Measurements from ENCODE around the gene AUTS2.

DNA sequence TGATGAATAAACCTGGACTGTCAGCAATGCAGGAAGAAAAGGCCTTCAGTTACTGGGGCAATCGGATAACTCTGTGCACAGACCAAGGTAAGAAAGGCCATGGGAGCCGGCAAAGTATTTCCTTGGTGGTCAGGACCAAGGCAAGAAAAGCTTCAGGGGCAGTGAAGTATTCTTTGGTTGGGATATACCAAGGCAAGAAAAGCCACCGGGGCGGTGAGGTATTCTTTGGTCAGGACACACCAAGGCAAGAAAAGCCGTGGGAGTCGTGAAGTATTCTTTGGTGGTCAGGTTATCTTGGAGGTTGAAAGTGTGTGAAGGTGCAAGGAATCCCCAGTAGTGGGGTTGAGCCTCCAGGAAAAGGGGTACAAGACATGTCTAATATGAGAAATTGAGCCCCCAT lies 1238.7 kb downstream of the AUTS2 start:
- TF ChIP-seq, protein P1, sequence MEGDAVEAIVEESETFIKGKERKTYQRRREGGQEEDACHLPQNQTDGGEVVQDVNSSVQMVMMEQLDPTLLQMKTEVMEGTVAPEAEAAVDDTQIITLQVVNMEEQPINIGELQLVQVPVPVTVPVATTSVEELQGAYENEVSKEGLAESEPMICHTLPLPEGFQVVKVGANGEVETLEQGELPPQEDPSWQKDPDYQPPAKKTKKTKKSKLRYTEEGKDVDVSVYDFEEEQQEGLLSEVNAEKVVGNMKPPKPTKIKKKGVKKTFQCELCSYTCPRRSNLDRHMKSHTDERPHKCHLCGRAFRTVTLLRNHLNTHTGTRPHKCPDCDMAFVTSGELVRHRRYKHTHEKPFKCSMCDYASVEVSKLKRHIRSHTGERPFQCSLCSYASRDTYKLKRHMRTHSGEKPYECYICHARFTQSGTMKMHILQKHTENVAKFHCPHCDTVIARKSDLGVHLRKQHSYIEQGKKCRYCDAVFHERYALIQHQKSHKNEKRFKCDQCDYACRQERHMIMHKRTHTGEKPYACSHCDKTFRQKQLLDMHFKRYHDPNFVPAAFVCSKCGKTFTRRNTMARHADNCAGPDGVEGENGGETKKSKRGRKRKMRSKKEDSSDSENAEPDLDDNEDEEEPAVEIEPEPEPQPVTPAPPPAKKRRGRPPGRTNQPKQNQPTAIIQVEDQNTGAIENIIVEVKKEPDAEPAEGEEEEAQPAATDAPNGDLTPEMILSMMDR (conservative IDR thresholded peaks at IDR 0.05; ENCODE audit: low read depth in 2 of 2) = no peak
- TF ChIP-seq CREB1 (CRISPR knock-in tag; IDR thresholded peaks at IDR 0.05; ENCODE audit: low read depth) (no peak), STAT1 (IDR thresholded peaks at IDR 0.05; ENCODE audit: unreplicated experiment) (no peak), EZH2 (IDR thresholded peaks at IDR 0.05; ENCODE audit: low read depth, unreplicated experiment) (no peak), EZH2phosphoT487 (IDR thresholded peaks at IDR 0.05; ENCODE audit: unreplicated experiment) (no peak), POLR2AphosphoS5 (IDR thresholded peaks at IDR 0.05; ENCODE audit: low read depth) (no peak), JUNB (IDR thresholded peaks at IDR 0.05; ENCODE audit: unreplicated experiment) (no peak), NANOG (IDR thresholded peaks at IDR 0.05; ENCODE audit: borderline replicate concordance) (no peak), ZNF331 (CRISPR knock-in tag; IDR thresholded peaks at IDR 0.05; ENCODE audit: low read depth) (no peak), ZNF114 (CRISPR knock-in tag; IDR thresholded peaks at IDR 0.05) (no peak)
- TF ChIP-seq, protein P2, sequence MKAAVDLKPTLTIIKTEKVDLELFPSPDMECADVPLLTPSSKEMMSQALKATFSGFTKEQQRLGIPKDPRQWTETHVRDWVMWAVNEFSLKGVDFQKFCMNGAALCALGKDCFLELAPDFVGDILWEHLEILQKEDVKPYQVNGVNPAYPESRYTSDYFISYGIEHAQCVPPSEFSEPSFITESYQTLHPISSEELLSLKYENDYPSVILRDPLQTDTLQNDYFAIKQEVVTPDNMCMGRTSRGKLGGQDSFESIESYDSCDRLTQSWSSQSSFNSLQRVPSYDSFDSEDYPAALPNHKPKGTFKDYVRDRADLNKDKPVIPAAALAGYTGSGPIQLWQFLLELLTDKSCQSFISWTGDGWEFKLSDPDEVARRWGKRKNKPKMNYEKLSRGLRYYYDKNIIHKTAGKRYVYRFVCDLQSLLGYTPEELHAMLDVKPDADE (IDR thresholded peaks at IDR 0.05) = no peak
- TF ChIP-seq, protein P3, sequence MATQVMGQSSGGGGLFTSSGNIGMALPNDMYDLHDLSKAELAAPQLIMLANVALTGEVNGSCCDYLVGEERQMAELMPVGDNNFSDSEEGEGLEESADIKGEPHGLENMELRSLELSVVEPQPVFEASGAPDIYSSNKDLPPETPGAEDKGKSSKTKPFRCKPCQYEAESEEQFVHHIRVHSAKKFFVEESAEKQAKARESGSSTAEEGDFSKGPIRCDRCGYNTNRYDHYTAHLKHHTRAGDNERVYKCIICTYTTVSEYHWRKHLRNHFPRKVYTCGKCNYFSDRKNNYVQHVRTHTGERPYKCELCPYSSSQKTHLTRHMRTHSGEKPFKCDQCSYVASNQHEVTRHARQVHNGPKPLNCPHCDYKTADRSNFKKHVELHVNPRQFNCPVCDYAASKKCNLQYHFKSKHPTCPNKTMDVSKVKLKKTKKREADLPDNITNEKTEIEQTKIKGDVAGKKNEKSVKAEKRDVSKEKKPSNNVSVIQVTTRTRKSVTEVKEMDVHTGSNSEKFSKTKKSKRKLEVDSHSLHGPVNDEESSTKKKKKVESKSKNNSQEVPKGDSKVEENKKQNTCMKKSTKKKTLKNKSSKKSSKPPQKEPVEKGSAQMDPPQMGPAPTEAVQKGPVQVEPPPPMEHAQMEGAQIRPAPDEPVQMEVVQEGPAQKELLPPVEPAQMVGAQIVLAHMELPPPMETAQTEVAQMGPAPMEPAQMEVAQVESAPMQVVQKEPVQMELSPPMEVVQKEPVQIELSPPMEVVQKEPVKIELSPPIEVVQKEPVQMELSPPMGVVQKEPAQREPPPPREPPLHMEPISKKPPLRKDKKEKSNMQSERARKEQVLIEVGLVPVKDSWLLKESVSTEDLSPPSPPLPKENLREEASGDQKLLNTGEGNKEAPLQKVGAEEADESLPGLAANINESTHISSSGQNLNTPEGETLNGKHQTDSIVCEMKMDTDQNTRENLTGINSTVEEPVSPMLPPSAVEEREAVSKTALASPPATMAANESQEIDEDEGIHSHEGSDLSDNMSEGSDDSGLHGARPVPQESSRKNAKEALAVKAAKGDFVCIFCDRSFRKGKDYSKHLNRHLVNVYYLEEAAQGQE (IDR thresholded peaks at IDR 0.05; ENCODE audit: unreplicated experiment) = no peak

Measured in GM23338 (cell line).